Fibroblast of gingiva (primary cell): ENCODE data around the gene OPA3.

Experiments
- DNase-seq: peaks from one replicate; pipeline ENCODE4 v3.0.0-alpha.2; 2011; ENCODE audit warnings: low read depth

The OPA3 gene

GRCh38 chr19:45567609-45568008 lies 17.0 kb downstream of the OPA3 start:
- DNase-seq: no peak

GRCh38 chr19:45564131-45564780 lies 20.3 kb downstream of the OPA3 start:
- no peak for DNase-seq

GRCh38 chr19:45560686-45561085 lies 23.9 kb downstream of the OPA3 start:
- DNase-seq: no peak

GRCh38 chr19:45560038-45560437 lies 24.6 kb downstream of the OPA3 start:
- DNase-seq: no peak

GRCh38 chr19:45558399-45558878 lies 26.2 kb downstream of the OPA3 start:
- DNase-seq: no peak

- no peak for DNase-seq
Measured at GRCh38 chr19:45556835-45557234, 27.8 kb downstream of the OPA3 start.

- DNase-seq: no peak
Measured at GRCh38 chr19:45554481-45554880, 30.1 kb downstream of the OPA3 start.

GRCh38 chr19:45553464-45553863 lies 31.1 kb downstream of the OPA3 start:
- no peak for DNase-seq

- peak; percentile 31 for DNase-seq
Measured at GRCh38 chr19:45547965-45548609, 36.5 kb downstream of the OPA3 start.

GRCh38 chr19:45547211-45547770 lies 37.3 kb downstream of the OPA3 start:
- DNase-seq: no peak

GRCh38 chr19:45542234-45542668 lies 42.4 kb downstream of the OPA3 start:
- no peak for DNase-seq

GRCh38 chr19:45539459-45539858 lies 45.1 kb downstream of the OPA3 start:
- no peak for DNase-seq

- DNase-seq: no peak
Measured at GRCh38 chr19:45531349-45531748, 53.3 kb downstream of the OPA3 start.

GRCh38 chr19:45529420-45529785 lies 55.2 kb downstream of the OPA3 start:
- no peak for DNase-seq

- DNase-seq: no peak
Measured at GRCh38 chr19:45528744-45529419, 55.7 kb downstream of the OPA3 start.

GRCh38 chr19:45528149-45528743 lies 56.4 kb downstream of the OPA3 start:
- no peak for DNase-seq

GRCh38 chr19:45527731-45528130 lies 56.9 kb downstream of the OPA3 start:
- no peak for DNase-seq

- DNase-seq: no peak
Measured at GRCh38 chr19:45526971-45527370, 57.6 kb downstream of the OPA3 start.

GRCh38 chr19:45526143-45526542 lies 58.5 kb downstream of the OPA3 start:
- peak; percentile 46 for DNase-seq

- no peak for DNase-seq
Measured at GRCh38 chr19:45524575-45525129, 60.0 kb downstream of the OPA3 start.

GRCh38 chr19:45523642-45524256 lies 60.9 kb downstream of the OPA3 start:
- peak; percentile 73 for DNase-seq
